Ovary (tissue), 3 donors: ENCODE data around the gene DHDH.

ENCODE experiments used
- EP300 ChIP-seq: sonication (generic); formaldehyde crosslinking; IDR thresholded peaks from one replicate; pipeline ENCODE4 v1.6.1; 2017; ENCODE audit warnings: antibody characterized with exemption
- POLR2A ChIP-seq: fragments of 450-650 bp; IDR thresholded peaks from one replicate; pipeline ENCODE4 v1.6.1; 2017; ENCODE audit warnings: antibody characterized with exemption, mild to moderate bottlenecking, moderate library complexity
- TF ChIP-seq, protein P1 (sequence below), 3 donors: fragments of 450-650 bp in 2 of 3; fragments of 200-600 bp in 1 of 3; IDR thresholded peaks; one replicate each; pipeline versions ENCODE4 v1.5.1 to v1.8.0; 2016 to 2022; ENCODE audit warnings: antibody characterized with exemption in 3 of 3, mild to moderate bottlenecking in 1 of 3
- donor health status: DM: no; HTN: no; CAD: no.

DNA sequence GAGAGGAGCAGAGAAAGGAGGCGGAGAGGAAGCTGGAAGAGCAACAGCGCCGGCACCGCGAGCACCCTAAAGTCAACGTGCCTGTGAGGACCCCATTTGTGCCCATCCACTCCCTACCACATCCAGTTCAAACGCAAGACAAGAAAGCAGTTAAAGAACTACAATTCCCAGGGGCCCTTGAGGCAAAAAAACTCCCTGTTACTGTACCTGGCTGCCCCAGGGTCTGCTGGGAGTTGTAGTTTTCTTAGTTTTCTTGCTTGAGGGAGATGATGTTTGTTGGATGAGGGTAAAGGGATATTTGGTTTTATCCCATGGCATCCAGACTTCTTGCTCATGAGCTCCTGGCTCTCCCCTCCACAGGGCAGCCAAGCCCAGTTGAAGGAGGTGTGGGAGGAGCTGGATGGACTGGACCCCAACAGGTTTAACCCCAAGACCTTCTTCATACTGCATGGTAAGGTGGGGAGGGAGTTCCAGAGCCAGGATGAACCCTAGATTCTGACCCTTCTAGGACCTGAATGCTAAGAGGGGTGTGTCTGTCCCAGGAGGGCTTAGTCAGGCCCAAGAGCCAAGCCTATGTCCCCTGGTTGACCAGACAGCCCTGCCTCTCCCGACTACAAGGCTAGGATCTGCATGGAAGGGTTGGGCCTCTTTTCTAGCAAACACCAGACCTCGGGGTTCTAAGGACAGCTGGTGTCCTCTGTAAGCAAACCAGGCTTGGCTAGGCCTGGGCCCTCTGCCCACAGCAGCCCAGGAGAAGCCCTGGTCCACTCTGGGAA, 20.2 kb upstream of the DHDH start:
- TF ChIP-seq, protein P1, sequence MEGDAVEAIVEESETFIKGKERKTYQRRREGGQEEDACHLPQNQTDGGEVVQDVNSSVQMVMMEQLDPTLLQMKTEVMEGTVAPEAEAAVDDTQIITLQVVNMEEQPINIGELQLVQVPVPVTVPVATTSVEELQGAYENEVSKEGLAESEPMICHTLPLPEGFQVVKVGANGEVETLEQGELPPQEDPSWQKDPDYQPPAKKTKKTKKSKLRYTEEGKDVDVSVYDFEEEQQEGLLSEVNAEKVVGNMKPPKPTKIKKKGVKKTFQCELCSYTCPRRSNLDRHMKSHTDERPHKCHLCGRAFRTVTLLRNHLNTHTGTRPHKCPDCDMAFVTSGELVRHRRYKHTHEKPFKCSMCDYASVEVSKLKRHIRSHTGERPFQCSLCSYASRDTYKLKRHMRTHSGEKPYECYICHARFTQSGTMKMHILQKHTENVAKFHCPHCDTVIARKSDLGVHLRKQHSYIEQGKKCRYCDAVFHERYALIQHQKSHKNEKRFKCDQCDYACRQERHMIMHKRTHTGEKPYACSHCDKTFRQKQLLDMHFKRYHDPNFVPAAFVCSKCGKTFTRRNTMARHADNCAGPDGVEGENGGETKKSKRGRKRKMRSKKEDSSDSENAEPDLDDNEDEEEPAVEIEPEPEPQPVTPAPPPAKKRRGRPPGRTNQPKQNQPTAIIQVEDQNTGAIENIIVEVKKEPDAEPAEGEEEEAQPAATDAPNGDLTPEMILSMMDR (IDR thresholded peaks at IDR 0.05) = no peak
- TF ChIP-seq POLR2A (no peak), EP300 (no peak)
